ENCODE data around the gene PRSS27. TPM values are rescaled to one million over a fixed set of nuclear protein-coding genes. Genes with fewer than 3 reads are reported as not detected.

Gene PRSS27
- total RNA-seq, 1 donor from 2014 or later = 0.90 TPM

- Mint-ChIP-seq H3K9me3 (ENCODE audit: unreplicated experiment) (no peaks in the 10 kb centered on the region), H3K27me3 (ENCODE audit: unreplicated experiment) (peaks cover 4% of the 10 kb centered on the region), H3K4me3 (ENCODE audit: unreplicated experiment) (no peak overlapping the region), H3K4me1 (ENCODE audit: unreplicated experiment) (no peaks in the 10 kb centered on the region), H3K27ac (ENCODE audit: unreplicated experiment) (no peak overlapping the region), H3K36me3 (ENCODE audit: low read depth, unreplicated experiment) (no peaks in the 10 kb centered on the region)
- DNase-seq (ENCODE audit: low spot score) = no peak
- no peak for TF ChIP-seq CTCF (IDR thresholded peaks at IDR 0.05; ENCODE audit: unreplicated experiment)
These were observed 23.2 kb upstream of the PRSS27 start for GRCh38 chr16:2743007-2743810.

DNA sequence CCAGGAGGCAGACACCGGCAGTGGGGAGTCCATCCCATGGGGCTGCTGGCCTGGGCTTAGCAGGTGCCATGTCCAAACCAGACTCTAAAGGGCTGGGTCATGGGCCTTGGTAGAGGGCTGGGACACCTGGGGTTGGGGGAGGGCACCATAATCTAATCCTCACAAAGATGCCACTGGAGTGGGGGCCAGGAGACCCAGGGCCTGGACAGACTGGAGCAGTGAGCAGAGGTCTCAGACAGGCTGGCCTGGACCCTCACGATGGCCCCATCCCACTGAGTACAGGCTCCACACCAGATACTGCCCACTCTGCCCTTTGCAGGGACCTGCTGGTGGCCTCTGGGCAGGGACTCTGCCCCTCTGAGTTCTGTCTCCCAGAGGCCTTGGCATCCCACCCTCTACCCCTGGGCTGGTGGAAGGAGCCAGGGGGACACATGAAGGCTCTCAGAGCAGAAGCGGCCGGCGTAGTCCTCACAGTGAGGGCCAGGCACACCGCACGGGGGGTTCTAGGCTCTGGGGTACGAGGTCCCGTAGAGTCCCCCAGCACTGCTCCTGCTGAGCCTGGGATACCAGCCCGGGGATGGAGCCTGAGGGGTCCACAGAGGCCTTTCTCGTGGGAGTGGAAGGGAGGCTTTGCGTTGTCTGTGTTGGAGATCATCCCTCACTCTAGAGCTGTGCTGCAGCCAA is 22.4 kb upstream of the PRSS27 start:
- H3K4me3 Mint-ChIP-seq (ENCODE audit: unreplicated experiment) = no peak overlapping the region
- no peaks in the 10 kb centered on the region for H3K9me3 Mint-ChIP-seq (ENCODE audit: unreplicated experiment)
- H3K27ac Mint-ChIP-seq (ENCODE audit: unreplicated experiment) = no peak overlapping the region
- H3K36me3 Mint-ChIP-seq (ENCODE audit: low read depth, unreplicated experiment) = no peaks in the 10 kb centered on the region
- DNase-seq (ENCODE audit: low spot score) = no peak
- H3K27me3 Mint-ChIP-seq (ENCODE audit: unreplicated experiment) = peaks cover 4% of the 10 kb centered on the region
- no peaks in the 10 kb centered on the region for H3K4me1 Mint-ChIP-seq (ENCODE audit: unreplicated experiment)
- no peak for TF ChIP-seq CTCF (IDR thresholded peaks at IDR 0.05; ENCODE audit: unreplicated experiment)

- no peak overlapping the region for H3K27ac Mint-ChIP-seq (ENCODE audit: unreplicated experiment)
- no peak for TF ChIP-seq CTCF (IDR thresholded peaks at IDR 0.05; ENCODE audit: unreplicated experiment)
- no peaks in the 10 kb centered on the region for H3K36me3 Mint-ChIP-seq (ENCODE audit: low read depth, unreplicated experiment)
These were observed 21.1 kb upstream of the PRSS27 start for GRCh38 chr16:2741168-2741567.

DNA sequence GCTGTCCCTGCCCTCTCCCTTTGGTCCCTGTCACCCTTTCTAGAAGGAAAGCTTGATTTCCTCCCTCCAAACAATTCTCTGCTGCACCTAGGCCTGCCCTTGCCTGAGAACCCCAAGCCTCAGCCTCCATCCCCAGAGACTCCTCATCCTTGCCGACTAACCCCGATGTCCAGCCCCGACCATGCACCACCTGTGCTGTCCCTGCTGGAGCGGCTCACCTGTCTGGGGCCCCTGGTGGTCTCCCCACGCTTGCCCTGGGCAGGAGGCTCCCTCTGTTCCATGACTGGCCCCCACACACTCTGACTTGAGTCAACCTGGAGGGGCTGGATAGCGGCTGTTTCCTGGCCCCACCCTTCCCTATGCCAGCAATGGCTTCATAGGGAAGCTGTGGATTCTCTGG is 20.5 kb upstream of the PRSS27 start:
- no peaks in the 10 kb centered on the region for H3K36me3 Mint-ChIP-seq (ENCODE audit: low read depth, unreplicated experiment)
- no peak for DNase-seq (ENCODE audit: low spot score)
- TF ChIP-seq CTCF (IDR thresholded peaks at IDR 0.05; ENCODE audit: unreplicated experiment) = no peak
- peak overlapping the region; percentile 42 for H3K4me3 Mint-ChIP-seq (ENCODE audit: unreplicated experiment)
- H3K9me3 Mint-ChIP-seq (ENCODE audit: unreplicated experiment) = no peaks in the 10 kb centered on the region
- H3K4me1 Mint-ChIP-seq (ENCODE audit: unreplicated experiment) = peaks cover 4% of the 10 kb centered on the region
- H3K27ac Mint-ChIP-seq (ENCODE audit: unreplicated experiment) = no peak overlapping the region
- H3K27me3 Mint-ChIP-seq (ENCODE audit: unreplicated experiment) = peaks cover 4% of the 10 kb centered on the region

More at GRCh38 chr16:2741168-2741567, 21.1 kb upstream of the PRSS27 start:
- no peak for DNase-seq (ENCODE audit: low spot score)
- Mint-ChIP-seq H3K4me1 (ENCODE audit: unreplicated experiment) (peaks cover 4% of the 10 kb centered on the region), H3K27me3 (ENCODE audit: unreplicated experiment) (peaks cover 4% of the 10 kb centered on the region), H3K9me3 (ENCODE audit: unreplicated experiment) (no peaks in the 10 kb centered on the region), H3K4me3 (ENCODE audit: unreplicated experiment) (no peak overlapping the region)

All from endothelial cell (in vitro differentiated cells).